ENCODE results near the gene ZNF547. TPM values are rescaled to one million over a fixed set of nuclear protein-coding genes. Genes with fewer than 3 reads are reported as not detected.

The ZNF547 gene
- polyA plus RNA-seq, 1 experiment: 3.3 TPM

DNA sequence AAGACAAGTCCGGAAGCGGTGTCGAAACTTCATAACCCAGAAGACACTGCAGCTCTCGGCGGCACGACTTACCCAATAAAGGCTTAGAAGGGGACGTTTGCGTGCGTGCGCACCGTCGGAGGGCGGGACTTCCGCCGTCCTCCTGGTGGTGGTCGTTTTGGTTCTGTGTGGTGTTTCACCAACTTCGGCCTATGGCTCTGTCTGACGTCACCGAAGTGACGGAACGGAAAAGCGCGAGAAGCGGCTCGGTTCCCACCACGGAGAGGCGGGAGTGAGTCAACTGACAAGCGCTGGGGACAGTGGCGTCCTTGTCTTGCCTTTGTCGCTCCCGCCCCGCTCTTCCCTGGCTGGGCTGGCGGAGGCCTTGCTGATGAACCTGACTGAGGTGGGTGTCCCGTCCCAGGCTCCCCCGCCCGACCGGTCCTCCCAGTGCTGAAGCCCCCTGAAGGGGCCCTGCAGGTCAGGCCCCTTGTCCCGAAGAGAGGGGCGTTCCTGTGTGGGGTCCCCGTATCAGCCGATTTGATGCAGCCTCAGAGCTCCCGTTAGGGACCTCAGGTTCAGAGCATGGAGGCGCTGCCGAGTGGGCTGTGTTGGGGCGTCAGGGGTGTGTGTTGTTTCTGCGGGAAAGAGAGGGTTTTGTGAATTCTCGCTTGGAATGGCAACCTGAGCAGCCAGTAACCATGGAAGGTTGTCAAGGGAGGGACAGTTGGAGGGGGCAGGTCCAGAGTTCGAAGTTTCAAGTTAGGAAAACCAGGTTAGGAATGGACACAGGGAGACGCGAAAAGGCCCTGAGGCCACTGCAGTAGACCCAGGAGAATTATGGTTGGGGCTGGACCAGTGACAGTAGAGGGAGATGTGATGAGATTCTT is 26.6 kb downstream of the ZNF547 start, which contains the start of gene ZNF548:
Gene ZNF548 (plus strand): TSS at position 125 of the 869 bp plus-strand sequence. CDS start 246 bp downstream, at position 371.
- POLR2A ChIA-PET: interaction anchor here (0.6 to 1.6 kb wide), 7 partner anchors 11 to 781 kb away, joined by 3 to 6 read pairs (median 3); partner anchors contain the start of genes TRAPPC2B, ZNF154 and ZNF547
- CTCF ChIA-PET: interaction anchor here (0.7 to 1.5 kb wide), 2 partner anchors 16 to 24 kb away, joined by 3 to 10 read pairs; no protein-coding TSS in a partner anchor

DNA sequence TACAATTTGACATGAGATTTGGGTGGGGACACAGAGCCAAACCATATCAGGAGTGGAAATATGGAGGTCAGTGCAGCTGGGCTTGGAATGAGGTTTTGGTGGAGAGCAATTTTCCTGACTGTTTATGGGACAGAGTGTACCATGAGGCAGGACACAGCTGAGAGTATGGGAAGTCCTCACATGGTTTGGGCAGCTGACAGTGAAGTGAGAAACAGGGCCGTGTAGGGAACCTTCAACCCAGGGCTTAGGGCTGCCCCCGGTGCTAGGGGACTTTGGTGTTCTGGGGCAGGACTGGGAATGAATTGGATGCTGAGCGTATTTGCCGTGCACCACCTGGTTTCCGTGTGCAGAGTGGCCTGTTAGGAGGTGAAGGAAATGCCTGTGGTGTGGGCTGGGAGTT is 32.4 kb downstream of the ZNF547 start:
- DNase-seq (ENCODE audit: low read depth, low spot score): no peak
- Histone ChIP-seq H3K9me3 (ENCODE audit: control insufficient read depth, insufficient read depth, low read length) (peaks cover 20% of the 10 kb centered on the region), H3K27ac (ENCODE audit: low read depth, low read length) (no peak overlapping the region), H3K27me3 (ENCODE audit: control insufficient read depth, insufficient read depth, low read length) (no peaks in the 10 kb centered on the region), H3K4me3 (ENCODE audit: low read depth, low read length) (no peak overlapping the region)
- TF ChIP-seq, protein P1, sequence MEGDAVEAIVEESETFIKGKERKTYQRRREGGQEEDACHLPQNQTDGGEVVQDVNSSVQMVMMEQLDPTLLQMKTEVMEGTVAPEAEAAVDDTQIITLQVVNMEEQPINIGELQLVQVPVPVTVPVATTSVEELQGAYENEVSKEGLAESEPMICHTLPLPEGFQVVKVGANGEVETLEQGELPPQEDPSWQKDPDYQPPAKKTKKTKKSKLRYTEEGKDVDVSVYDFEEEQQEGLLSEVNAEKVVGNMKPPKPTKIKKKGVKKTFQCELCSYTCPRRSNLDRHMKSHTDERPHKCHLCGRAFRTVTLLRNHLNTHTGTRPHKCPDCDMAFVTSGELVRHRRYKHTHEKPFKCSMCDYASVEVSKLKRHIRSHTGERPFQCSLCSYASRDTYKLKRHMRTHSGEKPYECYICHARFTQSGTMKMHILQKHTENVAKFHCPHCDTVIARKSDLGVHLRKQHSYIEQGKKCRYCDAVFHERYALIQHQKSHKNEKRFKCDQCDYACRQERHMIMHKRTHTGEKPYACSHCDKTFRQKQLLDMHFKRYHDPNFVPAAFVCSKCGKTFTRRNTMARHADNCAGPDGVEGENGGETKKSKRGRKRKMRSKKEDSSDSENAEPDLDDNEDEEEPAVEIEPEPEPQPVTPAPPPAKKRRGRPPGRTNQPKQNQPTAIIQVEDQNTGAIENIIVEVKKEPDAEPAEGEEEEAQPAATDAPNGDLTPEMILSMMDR (IDR thresholded peaks at IDR 0.05; ENCODE audit: low read depth, low read length): no peak
- ChIA-PET CTCF (no interaction called here), POLR2A (no interaction called here)

More for the DNA sequence above, 26.6 kb downstream of the ZNF547 start, which contains the start of gene ZNF548:
- Histone ChIP-seq H3K27ac (ENCODE audit: low read depth, low read length) (peak within 1 kb of the TSS; percentile 98), H3K27me3 (ENCODE audit: control insufficient read depth, insufficient read depth, low read length) (no peaks in the 10 kb centered on the region), H3K4me3 (ENCODE audit: low read depth, low read length) (peak within 1 kb of the TSS; percentile 93), H3K9me3 (ENCODE audit: control insufficient read depth, insufficient read depth, low read length) (no peaks in the 10 kb centered on the region; the same call in 1 of the 2 replicates)
- DNase-seq (ENCODE audit: low read depth, low spot score): peak; percentile 99
- TF ChIP-seq, protein P1 (IDR thresholded peaks at IDR 0.05; ENCODE audit: low read depth, low read length): peak; percentile 31

DNA sequence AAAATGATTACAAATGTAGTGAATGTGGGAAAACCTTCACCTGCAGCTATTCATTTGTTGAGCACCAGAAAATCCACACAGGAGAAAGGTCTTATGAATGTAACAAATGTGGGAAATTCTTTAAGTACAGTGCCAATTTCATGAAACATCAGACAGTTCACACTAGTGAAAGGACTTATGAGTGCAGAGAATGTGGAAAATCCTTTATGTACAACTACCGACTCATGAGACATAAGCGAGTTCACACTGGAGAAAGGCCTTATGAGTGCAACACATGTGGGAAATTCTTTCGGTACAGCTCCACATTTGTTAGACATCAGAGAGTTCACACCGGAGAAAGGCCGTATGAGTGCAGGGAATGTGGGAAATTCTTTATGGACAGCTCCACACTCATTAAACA is 35.5 kb downstream of the ZNF547 start:
- POLR2A ChIA-PET: no interaction called here
- CTCF ChIA-PET: no interaction called here
- H3K27me3 ChIP-seq (ENCODE audit: control insufficient read depth, insufficient read depth, low read length): no peaks in the 10 kb centered on the region

DNA sequence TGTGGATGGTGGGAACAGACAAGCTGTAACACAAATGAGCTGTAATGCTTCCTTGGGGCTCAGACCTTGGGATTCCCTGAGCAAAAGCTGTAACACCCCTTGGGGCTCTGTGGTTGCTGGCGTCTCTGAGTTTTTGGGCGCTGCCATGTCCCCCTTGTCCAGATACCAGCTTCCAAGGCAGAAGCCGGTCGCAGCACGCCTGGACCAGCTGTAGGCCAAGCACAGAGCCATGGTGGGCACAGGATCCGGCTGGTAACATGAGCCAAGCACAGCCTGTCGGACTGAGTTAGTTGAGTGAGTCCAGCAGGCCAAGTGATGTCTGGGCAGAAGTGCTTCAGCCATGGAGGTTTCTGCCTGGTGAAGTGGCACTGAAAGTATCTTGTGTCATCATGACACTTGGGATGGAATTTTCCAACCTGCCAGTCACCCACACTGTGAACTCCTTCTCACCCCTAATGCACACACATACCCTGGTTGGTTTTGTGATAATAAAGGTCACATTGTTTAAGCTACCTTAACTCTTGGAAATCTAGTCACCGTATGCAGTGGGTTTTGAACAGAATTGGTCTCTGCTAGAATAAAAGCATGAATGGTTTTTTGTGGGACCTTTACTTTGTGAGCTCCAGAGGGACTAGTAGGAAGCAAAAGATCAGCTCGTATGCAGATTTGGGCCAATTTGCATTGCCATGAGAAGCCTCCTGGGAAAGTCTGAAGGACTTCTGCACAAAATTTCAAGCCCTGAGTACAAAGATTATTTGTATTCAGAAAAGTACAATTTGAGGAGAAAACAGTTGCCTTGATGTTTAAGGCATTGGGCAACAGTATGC is 40.6 kb downstream of the ZNF547 start:
- H3K27me3 ChIP-seq (ENCODE audit: control insufficient read depth, insufficient read depth, low read length): no peaks in the 10 kb centered on the region
- CTCF ChIA-PET: no interaction called here
- no peak overlapping the region for H3K4me3 ChIP-seq (ENCODE audit: low read depth, low read length)
- H3K27ac ChIP-seq (ENCODE audit: low read depth, low read length): no peak overlapping the region
- POLR2A ChIA-PET: interaction anchor here (0.7 kb wide), 1 partner anchor 293 kb away, joined by 4 read pairs; no protein-coding TSS in a partner anchor
- H3K9me3 ChIP-seq (ENCODE audit: control insufficient read depth, insufficient read depth, low read length): peaks cover 13% of the 10 kb centered on the region
- TF ChIP-seq, protein P1 (IDR thresholded peaks at IDR 0.05; ENCODE audit: low read depth, low read length): no peak
- DNase-seq (ENCODE audit: low read depth, low spot score): no peak

More for the DNA sequence above, 35.5 kb downstream of the ZNF547 start:
- H3K9me3 ChIP-seq (ENCODE audit: control insufficient read depth, insufficient read depth, low read length): peaks cover 29% of the 10 kb centered on the region
- DNase-seq (ENCODE audit: low read depth, low spot score): no peak
- H3K27ac ChIP-seq (ENCODE audit: low read depth, low read length): no peak overlapping the region
- H3K4me3 ChIP-seq (ENCODE audit: low read depth, low read length): no peak overlapping the region
- TF ChIP-seq, protein P1 (IDR thresholded peaks at IDR 0.05; ENCODE audit: low read depth, low read length): no peak
